ENCODE data around the gene LAMA5.
"Not testable (repeated sequence)": the region's sequence is repeated elsewhere in the genome, so short reads cannot be mapped to it uniquely, and the experiment has no call there.

The LAMA5 gene

GRCh38 chr20:62374331-62375152, 7.4 kb upstream of the LAMA5 start:
- no peak for DNase-seq (ENCODE audit: low read depth)
- no peak overlapping the region for H3K4me3 ChIP-seq (ENCODE audit: low read depth, low read length)

GRCh38 chr20:62373631-62374179, 6.6 kb upstream of the LAMA5 start:
- not testable (repeated sequence) for DNase-seq (ENCODE audit: low read depth); H3K4me3 ChIP-seq (ENCODE audit: low read depth, low read length)

GRCh38 chr20:62372042-62372993, 5.2 kb upstream of the LAMA5 start:
- no peak for DNase-seq (ENCODE audit: low read depth)
- no peak overlapping the region for H3K4me3 ChIP-seq (ENCODE audit: low read depth, low read length)

- DNase-seq (ENCODE audit: low read depth): no peak
- no peak overlapping the region for H3K4me3 ChIP-seq (ENCODE audit: low read depth, low read length)
These were observed 4.5 kb upstream of the LAMA5 start for GRCh38 chr20:62371588-62372041.

GRCh38 chr20:62370807-62371587, 3.9 kb upstream of the LAMA5 start:
- DNase-seq (ENCODE audit: low read depth): no peak
- no peak overlapping the region for H3K4me3 ChIP-seq (ENCODE audit: low read depth, low read length)

- DNase-seq (ENCODE audit: low read depth): no peak
- H3K4me3 ChIP-seq (ENCODE audit: low read depth, low read length): no peak overlapping the region
These were observed 3.1 kb upstream of the LAMA5 start for GRCh38 chr20:62370115-62370806.

- no peak for DNase-seq (ENCODE audit: low read depth)
- H3K4me3 ChIP-seq (ENCODE audit: low read depth, low read length): no peak overlapping the region
These were observed 2.7 kb upstream of the LAMA5 start for GRCh38 chr20:62369815-62370114.

GRCh38 chr20:62368976-62369814, 2.1 kb upstream of the LAMA5 start:
- DNase-seq (ENCODE audit: low read depth): peak; percentile 39
- peak overlapping the region; percentile 11 for H3K4me3 ChIP-seq (ENCODE audit: low read depth, low read length)

GRCh38 chr20:62368392-62368975, 1.4 kb upstream of the LAMA5 start:
- peak overlapping the region; percentile 24 for H3K4me3 ChIP-seq (ENCODE audit: low read depth, low read length)
- DNase-seq (ENCODE audit: low read depth): no peak

- peak overlapping the region; percentile 37 for H3K4me3 ChIP-seq (ENCODE audit: low read depth, low read length)
- DNase-seq (ENCODE audit: low read depth): no peak
These were observed 700 bp upstream of the LAMA5 start for GRCh38 chr20:62367633-62368391.

GRCh38 chr20:62366370-62367135, 559 bp downstream of the LAMA5 start:
- peak overlapping the region; percentile 64 for H3K4me3 ChIP-seq (ENCODE audit: low read depth, low read length)
- DNase-seq (ENCODE audit: low read depth): no peak

GRCh38 chr20:62365814-62366369, 1.2 kb downstream of the LAMA5 start:
- peak overlapping the region; percentile 64 for H3K4me3 ChIP-seq (ENCODE audit: low read depth, low read length)
- no peak for DNase-seq (ENCODE audit: low read depth)

- DNase-seq (ENCODE audit: low read depth): no peak
- H3K4me3 ChIP-seq (ENCODE audit: low read depth, low read length): no peak overlapping the region
These were observed 2.0 kb downstream of the LAMA5 start for GRCh38 chr20:62364911-62365736.

GRCh38 chr20:62363920-62364851, 2.9 kb downstream of the LAMA5 start:
- no peak for DNase-seq (ENCODE audit: low read depth)
- H3K4me3 ChIP-seq (ENCODE audit: low read depth, low read length): no peak overlapping the region
